ENCODE results near the gene LTBR. TPM values are rescaled to one million over a fixed set of nuclear protein-coding genes. Genes with fewer than 3 reads are reported as not detected.

LTBR gene
- total RNA-seq, 2 donors from 2014 or later = 8.4 to 9.1 TPM

GRCh38 chr12:6373022-6373787 lies 10.8 kb upstream of the LTBR start:
- TF ChIP-seq CTCF (conservative IDR thresholded peaks at IDR 0.05) = no peak
- no peaks in the 10 kb centered on the region for H3K9me3 Mint-ChIP-seq
- H3K27ac ChIP-seq (ENCODE audit: low read depth, low read length) = no peak overlapping the region
- H3K4me3 ChIP-seq (ENCODE audit: low read length) = peak overlapping the region; percentile 48
- no peaks in the 10 kb centered on the region for H3K27me3 ChIP-seq (ENCODE audit: control insufficient read depth, insufficient read depth, low read length, poor library complexity, severe bottlenecking)
- peaks cover 37% of the 10 kb centered on the region for H3K4me1 ChIP-seq (ENCODE audit: control insufficient read depth, insufficient read depth, low read length)
- no peak for DNase-seq
- no peak overlapping the region for H3K9ac ChIP-seq (ENCODE audit: extremely low read depth, low read length, poor library complexity, severe bottlenecking)
- H3K4me3 Mint-ChIP-seq = peak overlapping the region; percentile 58
- H3K9me3 ChIP-seq (ENCODE audit: control insufficient read depth, low read length) = no peaks in the 10 kb centered on the region
- 45% methylated on average over 12 to 14 of the region's 14 CpGs for WGBS, 2 experiments (ENCODE audit: insufficient coverage in 1 of 2, insufficient read length in 1 of 2)
- peaks cover 10% of the 10 kb centered on the region for H3K27me3 Mint-ChIP-seq (ENCODE audit: insufficient read depth)
- H3K36me3 Mint-ChIP-seq (ENCODE audit: low read depth) = peaks cover 6% of the 10 kb centered on the region
- peak overlapping the region; percentile 73 for H3K27ac Mint-ChIP-seq
- H3K4me1 Mint-ChIP-seq = peaks cover 73% of the 10 kb centered on the region
- H3K36me3 ChIP-seq (ENCODE audit: control insufficient read depth, insufficient read depth, low read length) = no peaks in the 10 kb centered on the region

- Mint-ChIP-seq H3K9me3 (no peaks in the 10 kb centered on the region), H3K27ac (peak overlapping the region; percentile 45), H3K36me3 (ENCODE audit: low read depth) (peaks cover 6% of the 10 kb centered on the region), H3K4me3 (peak overlapping the region; percentile 58), H3K27me3 (ENCODE audit: insufficient read depth) (peaks cover 10% of the 10 kb centered on the region), H3K4me1 (peaks cover 76% of the 10 kb centered on the region)
- Histone ChIP-seq H3K27me3 (ENCODE audit: control insufficient read depth, insufficient read depth, low read length, poor library complexity, severe bottlenecking) (no peaks in the 10 kb centered on the region), H3K27ac (ENCODE audit: low read depth, low read length) (no peak overlapping the region), H3K36me3 (ENCODE audit: control insufficient read depth, insufficient read depth, low read length) (no peaks in the 10 kb centered on the region), H3K9ac (ENCODE audit: extremely low read depth, low read length, poor library complexity, severe bottlenecking) (no peak overlapping the region), H3K4me1 (ENCODE audit: control insufficient read depth, insufficient read depth, low read length) (peaks cover 37% of the 10 kb centered on the region), H3K9me3 (ENCODE audit: control insufficient read depth, low read length) (no peaks in the 10 kb centered on the region), H3K4me3 (ENCODE audit: low read length) (peak overlapping the region; percentile 63)
- peak; percentile 78 for DNase-seq
- TF ChIP-seq CTCF (conservative IDR thresholded peaks at IDR 0.05) = no peak
- WGBS, 2 experiments (ENCODE audit: insufficient coverage in 1 of 2, insufficient read length in 1 of 2) = 65 to 82% methylated on average over 17 to 24 of the region's 24 CpGs
Measured at GRCh38 chr12:6374028-6374785, 9.8 kb upstream of the LTBR start.

DNA sequence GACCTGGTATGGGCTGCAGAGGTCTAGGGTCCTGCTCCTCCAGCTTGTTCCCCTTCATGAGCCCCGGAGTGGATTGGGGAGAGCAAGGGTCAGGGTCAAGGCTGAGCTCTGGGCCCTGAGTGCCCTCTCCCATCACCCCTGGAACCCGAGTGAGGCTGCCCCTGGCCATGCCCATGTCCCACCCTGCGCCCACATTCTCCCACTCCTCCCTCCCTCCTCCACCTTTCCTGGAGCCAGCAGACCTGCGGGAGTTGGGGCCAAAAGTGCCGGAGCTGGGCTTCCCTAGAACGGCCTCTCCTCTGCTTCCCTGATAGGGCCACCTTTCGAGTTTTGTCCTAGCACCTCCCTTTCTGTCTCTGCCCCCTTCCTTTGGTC lies 9.2 kb upstream of the LTBR start:
- Histone ChIP-seq H3K9me3 (ENCODE audit: control insufficient read depth, low read length) (no peaks in the 10 kb centered on the region), H3K4me3 (ENCODE audit: low read length) (peak overlapping the region; percentile 63), H3K36me3 (ENCODE audit: control insufficient read depth, insufficient read depth, low read length) (no peaks in the 10 kb centered on the region), H3K9ac (ENCODE audit: extremely low read depth, low read length, poor library complexity, severe bottlenecking) (no peak overlapping the region), H3K27ac (ENCODE audit: low read depth, low read length) (no peak overlapping the region), H3K27me3 (ENCODE audit: control insufficient read depth, insufficient read depth, low read length, poor library complexity, severe bottlenecking) (no peaks in the 10 kb centered on the region), H3K4me1 (ENCODE audit: control insufficient read depth, insufficient read depth, low read length) (peaks cover 37% of the 10 kb centered on the region)
- Mint-ChIP-seq H3K4me3 (peak overlapping the region; percentile 58), H3K36me3 (ENCODE audit: low read depth) (peaks cover 5% of the 10 kb centered on the region), H3K4me1 (peaks cover 78% of the 10 kb centered on the region), H3K9me3 (no peaks in the 10 kb centered on the region), H3K27ac (peak overlapping the region; percentile 97), H3K27me3 (ENCODE audit: insufficient read depth) (peaks cover 10% of the 10 kb centered on the region)
- TF ChIP-seq CTCF (conservative IDR thresholded peaks at IDR 0.05) = no peak
- WGBS, 2 experiments (ENCODE audit: insufficient coverage in 1 of 2, insufficient read length in 1 of 2) = 52 to 72% methylated on average over 3 to 7 of the region's 7 CpGs
- no peak for DNase-seq
